Activated CD4-positive, alpha-beta T cell treated with anti-CD3 and anti-CD28 coated beads, Interleukin-10, Interleukin-2, amounts not matched to agents 100 ng/mL and 50 ng/mL, durations not matched to agents 16 hours and 8 hours (primary cell): ENCODE measurements around the gene PRR5L.

Experiments used
- DNase-seq: peaks from one replicate; pipeline ENCODE4 v3.0.0-alpha.2; 2020

Gene PRR5L

GRCh38 chr11:36295926-36296325 lies at the start of gene PRR5L:
Gene PRR5L (plus strand): TSS chr11:36296288. CDS start chr11:36401122, 104,834 bp downstream.
- no peak for DNase-seq

- DNase-seq = no peak
These were observed 48.6 kb upstream of the PRR5L start for GRCh38 chr11:36247493-36247892.

- no peak for DNase-seq
These were observed 47.7 kb upstream of the PRR5L start for GRCh38 chr11:36248436-36248835.

GRCh38 chr11:36249246-36249645 lies 46.8 kb upstream of the PRR5L start:
- DNase-seq = no peak

- no peak for DNase-seq
These were observed 44.3 kb upstream of the PRR5L start for GRCh38 chr11:36251823-36252222.

GRCh38 chr11:36253238-36253637 lies 42.9 kb upstream of the PRR5L start:
- DNase-seq = no peak

GRCh38 chr11:36254713-36255112 lies 41.4 kb upstream of the PRR5L start:
- no peak for DNase-seq

- DNase-seq = no peak
These were observed 38.7 kb upstream of the PRR5L start for GRCh38 chr11:36257351-36257750.

GRCh38 chr11:36258730-36259360 lies 37.2 kb upstream of the PRR5L start:
- peak; percentile 43 for DNase-seq

GRCh38 chr11:36261094-36261493 lies 35.0 kb upstream of the PRR5L start:
- DNase-seq = no peak

GRCh38 chr11:36264011-36264972 lies 31.8 kb upstream of the PRR5L start:
- DNase-seq = no peak

- DNase-seq = no peak
These were observed 31.1 kb upstream of the PRR5L start for GRCh38 chr11:36264973-36265344.

GRCh38 chr11:36265793-36266628 lies 30.1 kb upstream of the PRR5L start:
- peak; percentile 55 for DNase-seq

- no peak for DNase-seq
These were observed 29.3 kb upstream of the PRR5L start for GRCh38 chr11:36266767-36267166.

- no peak for DNase-seq
These were observed 27.6 kb upstream of the PRR5L start for GRCh38 chr11:36268337-36268985.

GRCh38 chr11:36270701-36271100 lies 25.4 kb upstream of the PRR5L start:
- no peak for DNase-seq

GRCh38 chr11:36271794-36272407 lies 24.2 kb upstream of the PRR5L start:
- DNase-seq = no peak

GRCh38 chr11:36273110-36273509 lies 23.0 kb upstream of the PRR5L start:
- DNase-seq = no peak

GRCh38 chr11:36274414-36274813 lies 21.7 kb upstream of the PRR5L start:
- DNase-seq = no peak

GRCh38 chr11:36278531-36279282 lies 17.4 kb upstream of the PRR5L start:
- no peak for DNase-seq

GRCh38 chr11:36280531-36280930 lies 15.6 kb upstream of the PRR5L start:
- no peak for DNase-seq

- no peak for DNase-seq
These were observed 14.2 kb upstream of the PRR5L start for GRCh38 chr11:36281850-36282249.
